ENCODE results near the gene COL5A1.

GRCh38 chr9:134709512-134710270 is 68.1 kb downstream of the COL5A1 start:
- TF ChIP-seq EZH2 (IDR thresholded peaks at IDR 0.05; ENCODE audit: low read length) (no peak), CTCF (optimal IDR thresholded peaks at IDR 0.05 in 1 of 3, IDR thresholded peaks at IDR 0.05 in 1 of 3, conservative IDR thresholded peaks at IDR 0.05 in 1 of 3; ENCODE audit: extremely low read depth in 1 of 3, insufficient read depth in 2 of 3, low read length in 3 of 3) (no peak)
